IMR-90 (cell line): ENCODE results near the gene MACO1. TPM values are rescaled to one million over a fixed set of nuclear protein-coding genes. Genes with fewer than 3 reads are reported as not detected.
A peak's percentile ranks its signal among the peaks of the same experiment; 100 is the strongest.

Experiments
- ATAC-seq: fragments of 200-7000 bp; cut with Tn5 transposase; 2 replicates; pipeline ENCODE4 v1.9.1; 2020; ENCODE audit warnings: low read depth, mild to moderate bottlenecking, moderate library complexity
- BruUV-seq: library from RNA; stranded (reverse); fragments of 400-500 nt; replicated peaks from 2 replicates; lab custom pipeline; 2021; lab: Mats Ljungman, UMichigan
- CTCF ChIA-PET: fragments of 300-600 bp; formaldehyde crosslinking; extraction: SDS; loops from one replicate; lab custom pipeline; 2021; ENCODE audit warnings: antibody characterized with exemption; lab: Yijun Ruan, JAX
- POLR2A ChIA-PET: fragments of 300-600 bp; sonication (Branson Sonifier 250); formaldehyde crosslinking; loops from one replicate; lab custom pipeline; 2022; ENCODE audit warnings: antibody characterized with exemption; ENCODE audit not compliant: unreplicated experiment; lab: Charles Lee
- DNase-seq: peaks from one replicate; pipeline ENCODE4 v3.0.0; 2013
- H2AFZ ChIP-seq: replicated peaks from 2 replicates; pipeline ENCODE3; 2013; ENCODE audit warnings: low read length, mild to moderate bottlenecking; ENCODE audit not compliant: poor library complexity
- H2AK5ac ChIP-seq: 2 replicates; pipeline ENCODE4 v1.6.1; 2013; ENCODE audit warnings: low read depth, low read length, inconsistent platforms
- H2AK9ac ChIP-seq: replicated peaks from 2 replicates; pipeline ENCODE3; 2013; ENCODE audit warnings: mild to moderate bottlenecking, low read depth, low read length, moderate library complexity; ENCODE audit not compliant: poor library complexity
- H2BK120ac ChIP-seq: 2 replicates; pipeline ENCODE4 v1.6.1; 2013; ENCODE audit warnings: low read depth, low read length, inconsistent platforms
- H2BK15ac ChIP-seq: 3 replicates; pipeline ENCODE4 v1.6.1; 2013; ENCODE audit warnings: low read depth, low read length, inconsistent platforms
- H2BK20ac ChIP-seq: 2 replicates; pipeline ENCODE4 v1.6.1; 2013; ENCODE audit warnings: low read depth, mild to moderate bottlenecking, inconsistent platforms, low read length, moderate library complexity
- H2BK5ac ChIP-seq: 2 replicates; pipeline ENCODE4 v1.6.1; 2013; ENCODE audit warnings: mild to moderate bottlenecking, low read depth, low read length, inconsistent platforms; ENCODE audit not compliant: poor library complexity, severe bottlenecking
- H3K14ac ChIP-seq: replicated peaks from 2 replicates; pipeline ENCODE4 v1.6.1; 2013; ENCODE audit warnings: low read depth, low read length, inconsistent platforms
- H3K18ac ChIP-seq: 2 replicates; pipeline ENCODE4 v1.6.1; 2013; ENCODE audit warnings: low read depth, low read length, control low read depth
- H3K23ac ChIP-seq: 2 replicates; pipeline ENCODE4 v1.6.1; 2013; ENCODE audit warnings: low read depth, low read length, inconsistent platforms
- H3K27ac ChIP-seq: 2 replicates; pipeline ENCODE4 v1.5.1; 2013; ENCODE audit warnings: mild to moderate bottlenecking, control low read depth, low read length; ENCODE audit not compliant: insufficient read depth
- H3K27me3 ChIP-seq: 2 replicates; pipeline ENCODE4 v1.6.1; 2013; ENCODE audit warnings: low read length; ENCODE audit not compliant: control insufficient read depth, insufficient read depth
- H3K36me3 ChIP-seq: 2 replicates; pipeline ENCODE4 v1.6.1; 2013; ENCODE audit warnings: low read length, mixed read lengths; ENCODE audit not compliant: control insufficient read depth, insufficient read depth
- H3K4ac ChIP-seq: 2 replicates; pipeline ENCODE4 v1.6.1; 2013; ENCODE audit warnings: low read depth, low read length, inconsistent platforms
- H3K4me1 ChIP-seq: 2 replicates; pipeline ENCODE4 v1.6.1; 2013; ENCODE audit warnings: low read length, mixed read lengths; ENCODE audit not compliant: control insufficient read depth, insufficient read depth
- H3K4me2 ChIP-seq: 2 replicates; pipeline ENCODE4 v1.6.1; 2013; ENCODE audit warnings: low read depth, mild to moderate bottlenecking, control low read depth, low read length, moderate library complexity
- H3K4me3 ChIP-seq: 2 replicates; pipeline ENCODE4 v1.5.1; 2013; ENCODE audit warnings: low read depth, mild to moderate bottlenecking, control low read depth, low read length, moderate library complexity; ENCODE audit not compliant: insufficient read depth
- H3K56ac ChIP-seq: 2 replicates; pipeline ENCODE4 v1.6.1; 2013; ENCODE audit warnings: low read length, inconsistent platforms; ENCODE audit not compliant: insufficient read depth; ENCODE audit errors: extremely low read depth
- H3K79me1 ChIP-seq, 2 experiments: 2 replicates each; pipeline ENCODE4 v1.6.1; 2013; ENCODE audit warnings: low read length in 2 of 2, inconsistent platforms in 1 of 2, low read depth in 1 of 2
- H3K9ac ChIP-seq: 2 replicates; pipeline ENCODE4 v1.6.1; 2013; ENCODE audit warnings: low read depth, low read length, control low read depth
- H3K9me1 ChIP-seq: 2 replicates; pipeline ENCODE4 v1.6.1; 2013; ENCODE audit warnings: low read length, inconsistent platforms; ENCODE audit not compliant: insufficient read depth
- H3K9me3 ChIP-seq: 2 replicates; pipeline ENCODE4 v1.6.1; 2013; ENCODE audit warnings: low read length; ENCODE audit not compliant: control insufficient read depth, insufficient read depth
- H4K20me1 ChIP-seq: 2 replicates; pipeline ENCODE4 v1.6.1; 2013; ENCODE audit warnings: low read length, inconsistent platforms; ENCODE audit not compliant: insufficient read depth
- H4K5ac ChIP-seq: 2 replicates; pipeline ENCODE4 v1.6.1; 2013; ENCODE audit warnings: mild to moderate bottlenecking, low read depth, low read length, control low read depth
- H4K8ac ChIP-seq, 2 experiments: 2 replicates each; pipeline ENCODE4 v1.6.1; 2013; ENCODE audit warnings: low read depth in 2 of 2, low read length in 2 of 2, control low read depth in 1 of 2, inconsistent platforms in 1 of 2
- H4K91ac ChIP-seq: 2 replicates; pipeline ENCODE4 v1.6.1; 2013; ENCODE audit warnings: low read depth, low read length, inconsistent platforms; ENCODE audit not compliant: insufficient read depth
- CEBPB ChIP-seq: IDR thresholded peaks from 2 replicates; pipeline ENCODE4 v1.6.1; 2012; ENCODE audit warnings: low read depth, low read length, improper control_type of control experiment
- MAFK ChIP-seq: IDR thresholded peaks from 2 replicates; pipeline ENCODE4 v1.6.1; 2012; ENCODE audit warnings: low read depth, low read length, improper control_type of control experiment
- MAZ ChIP-seq: IDR thresholded peaks from 2 replicates; pipeline ENCODE4 v1.6.1; 2012; ENCODE audit warnings: low read depth, mild to moderate bottlenecking, low read length, improper control_type of control experiment, moderate library complexity, borderline replicate concordance
- NFE2L2 ChIP-seq: fragments of 150-350 bp; IDR thresholded peaks from 2 replicates; pipeline ENCODE4 v1.6.1; 2016; ENCODE audit warnings: low read depth, mild to moderate bottlenecking, low read length
- RCOR1 ChIP-seq: IDR thresholded peaks from 2 replicates; pipeline ENCODE4 v1.6.1; 2012; ENCODE audit warnings: mild to moderate bottlenecking, low read length, improper control_type of control experiment; ENCODE audit not compliant: insufficient replicate concordance
- RFX5 ChIP-seq: IDR thresholded peaks from 2 replicates; pipeline ENCODE4 v1.8.0; 2012; ENCODE audit warnings: low read depth, mild to moderate bottlenecking, low read length, moderate library complexity
- dilution Hi-C: fragments of 300-500 bp; cut with HindIII; formaldehyde crosslinking; loops from one replicate; pipeline ENCODE4 v1.14.3; 2018; ENCODE audit warnings: low sequenced_read_pairs; ENCODE audit not compliant: unreplicated experiment
- in situ Hi-C: fragments of 300-500 bp; cut with MboI; formaldehyde crosslinking; loops from 3 replicates; pipeline ENCODE4 v1.14.3; 2019; ENCODE audit warnings: low sequenced_read_pairs, inconsistent platforms, mixed read lengths
- intact Hi-C: fragments of 100-400 bp; cut with micrococcal nuclease; formaldehyde crosslinking; loops from 2 replicates; pipeline ENCODE4 v1.10.0; 2022
- polyA plus RNA-seq, 3 experiments: library from polyadenylated mRNA; depleted of rRNA; stranded (reverse); fragments of >200 nt; gene quantifications; 2 replicates each; pipeline ENCODE4 v1.2.3, GENCODE V29; 2012; ENCODE audit warnings: low replicate concordance in 1 of 3
- total RNA-seq: library from RNA; depleted of rRNA; stranded (reverse); fragments of >200 nt; gene quantifications from 2 replicates; pipeline ENCODE4 v1.2.3, GENCODE V29; 2012

Gene MACO1
- total and polyA plus RNA-seq, 2 of the 4 experiments (the other 2 are of a cell fraction), result 6.8 to 12.7 TPM

- Histone ChIP-seq H3K4me3 (no peak overlapping the region), H3K4ac (no peak overlapping the region), H4K8ac (no peak overlapping the region), H3K56ac (no peak overlapping the region), H3K79me1 (peaks cover 27 to 63% of the 10 kb centered on the region in 2 experiments; a peak in 3 of 4 replicates), H4K5ac (no peak overlapping the region), H3K18ac (no peak overlapping the region), H3K4me2 (no peak overlapping the region), H3K14ac (peak overlapping the region; percentile 7; the same call in 1 of the 2 replicates), H4K91ac (no peak overlapping the region), H2AK9ac (no peak overlapping the region), H2AK5ac (no peak overlapping the region), H4K20me1 (peaks cover 9% of the 10 kb centered on the region; the same call in 1 of the 2 replicates), H3K9me3 (no peaks in the 10 kb centered on the region), H3K27me3 (no peaks in the 10 kb centered on the region), H3K4me1 (peaks cover 4% of the 10 kb centered on the region; the same call in 1 of the 2 replicates), H2BK15ac (no peak overlapping the region), H2BK20ac (no peak overlapping the region), H3K36me3 (no peaks in the 10 kb centered on the region; the same call in 1 of the 2 replicates), H3K9ac (no peak overlapping the region), H2BK5ac (no peak overlapping the region), H3K27ac (no peak overlapping the region), H2BK120ac (no peak overlapping the region), H3K9me1 (peaks cover 3% of the 10 kb centered on the region; the same call in 1 of the 2 replicates), H3K23ac (0 out of 2 replicates have a peak overlapping the region, but pooled peaks have one; percentile 11), H2AFZ (no peak overlapping the region)
- intact Hi-C loops, result no loop called here
- peak; percentile 64 for DNase-seq
- ChIA-PET POLR2A (no interaction called here), CTCF (interaction anchor here (1.1 kb wide), 1 partner anchor 18 kb away, joined by 3 read pairs; no protein-coding TSS in a partner anchor)
- in situ Hi-C loops, result no loop called here
- dilution Hi-C loops, result no loop called here
- TF ChIP-seq MAFK (no peak), MAZ (no peak), NFE2L2 (no peak), RFX5 (no peak), RCOR1 (no peak), CEBPB (0 out of 2 replicates have a peak, but pooled peaks have one; percentile 20)
- BruUV-seq, result no TSS peak
- ATAC-seq, result peak; percentile 76
These were observed 37.3 kb downstream of the MACO1 start for GRCh38 chr1:25468033-25468432.
